Activated naive CD4-positive, alpha-beta T cell (primary cell): ENCODE measurements around the gene ABCA10.
"Not testable (repeated sequence)": the region's sequence is repeated elsewhere in the genome, so short reads cannot be mapped to it uniquely, and the experiment has no call there.

Experiments used
- DNase-seq, 4 experiments: peaks; one replicate each; lab custom pipeline; 2025; lab: John Stamatoyannopoulos, UW

Gene ABCA10

GRCh38 chr17:69228576-69228975 is at the start of gene ABCA10:
Gene ABCA10, minus strand, starts transcription at chr17:69228824. Its CDS starts 3,466 bp downstream, at chr17:69225358.
- DNase-seq: no peak

- DNase-seq: not testable (repeated sequence)
Measured at GRCh38 chr17:69276279-69276678, 47.7 kb upstream of the ABCA10 start.

- no peak for DNase-seq
Measured at GRCh38 chr17:69275751-69276150, 47.1 kb upstream of the ABCA10 start.

GRCh38 chr17:69271023-69271422 is 42.4 kb upstream of the ABCA10 start:
- no peak for DNase-seq

- no peak for DNase-seq
Measured at GRCh38 chr17:69269131-69269998, 40.7 kb upstream of the ABCA10 start.

- DNase-seq: no peak
Measured at GRCh38 chr17:69268543-69269014, 40.0 kb upstream of the ABCA10 start.

GRCh38 chr17:69267219-69267618 is 38.6 kb upstream of the ABCA10 start:
- no peak for DNase-seq

- no peak for DNase-seq
Measured at GRCh38 chr17:69265873-69266272, 37.2 kb upstream of the ABCA10 start.

GRCh38 chr17:69254187-69254586 is 25.6 kb upstream of the ABCA10 start:
- DNase-seq: no peak

- DNase-seq: no peak
Measured at GRCh38 chr17:69250641-69251040, 22.0 kb upstream of the ABCA10 start.

- no peak for DNase-seq
Measured at GRCh38 chr17:69246726-69247375, 18.2 kb upstream of the ABCA10 start.

GRCh38 chr17:69246202-69246601 is 17.6 kb upstream of the ABCA10 start:
- DNase-seq: no peak

- no peak for DNase-seq
Measured at GRCh38 chr17:69245617-69246016, 17.0 kb upstream of the ABCA10 start.

GRCh38 chr17:69239611-69240600 is 11.3 kb upstream of the ABCA10 start:
- no peak for DNase-seq

GRCh38 chr17:69236946-69237345 is 8.3 kb upstream of the ABCA10 start:
- no peak for DNase-seq

GRCh38 chr17:69236464-69236863 is 7.8 kb upstream of the ABCA10 start:
- no peak for DNase-seq

- DNase-seq: peak in 3 of 4 experiments; percentile 2 to 13 (median 4)
Measured at GRCh38 chr17:69235338-69236058, 6.9 kb upstream of the ABCA10 start.

- DNase-seq: no peak
Measured at GRCh38 chr17:69232650-69233049, 4.0 kb upstream of the ABCA10 start.

- DNase-seq: no peak
Measured at GRCh38 chr17:69231521-69231920, 2.9 kb upstream of the ABCA10 start.

- DNase-seq: no peak
Measured at GRCh38 chr17:69230939-69231338, 2.3 kb upstream of the ABCA10 start.

GRCh38 chr17:69228018-69228417 is 606 bp downstream of the ABCA10 start:
- no peak for DNase-seq
